Mononuclear cell (primary cell): Measurements from ENCODE around the gene CELF5. TPM values are rescaled to one million over a fixed set of nuclear protein-coding genes. Genes with fewer than 3 reads are reported as not detected.
"Not testable (repeated sequence)": the region's sequence is repeated elsewhere in the genome, so short reads cannot be mapped to it uniquely, and the experiment has no call there.

Source experiments
- H3K27me3 ChIP-seq: 2 replicates; pipeline ENCODE4 v1.6.0; 2011; ENCODE audit warnings: low read length, control low read depth; ENCODE audit not compliant: insufficient read depth
- H3K4me1 ChIP-seq: 2 replicates; pipeline ENCODE4 v1.5.1; 2011; ENCODE audit warnings: mild to moderate bottlenecking, low read length, control low read depth; ENCODE audit not compliant: insufficient read depth
- H3K4me3 ChIP-seq: 2 replicates; pipeline ENCODE4 v1.5.1; 2011; ENCODE audit warnings: mild to moderate bottlenecking, low read length, moderate library complexity
- H3K9me3 ChIP-seq: 2 replicates; pipeline ENCODE4 v1.5.1; 2011; ENCODE audit warnings: low read depth, mild to moderate bottlenecking, control low read depth, low read length
- total RNA-seq: library from RNA; depleted of rRNA; stranded (reverse); fragments of >200 nt; gene quantifications from one replicate; pipeline ENCODE4 v1.2.3, GENCODE V29; 2012

Gene CELF5
- total RNA-seq, 1 donor, result not detected

- Histone ChIP-seq H3K4me1 (peaks cover 11% of the 10 kb centered on the region), H3K9me3 (no peaks in the 10 kb centered on the region), H3K4me3 (no peak overlapping the region), H3K27me3 (peaks cover 6% of the 10 kb centered on the region)
Observed at GRCh38 chr19:3279306-3279705, 54.8 kb downstream of the CELF5 start.

- H3K4me1 ChIP-seq, result peaks cover 10% of the 10 kb centered on the region
- no peak overlapping the region for H3K4me3 ChIP-seq
- no peaks in the 10 kb centered on the region for H3K9me3 ChIP-seq
- H3K27me3 ChIP-seq, result peaks cover 6% of the 10 kb centered on the region
Observed at GRCh38 chr19:3281026-3281425, 56.6 kb downstream of the CELF5 start.

- H3K4me1 ChIP-seq, result peaks cover 10% of the 10 kb centered on the region
- no peak overlapping the region for H3K4me3 ChIP-seq
- H3K9me3 ChIP-seq, result no peaks in the 10 kb centered on the region
- H3K27me3 ChIP-seq, result peaks cover 6% of the 10 kb centered on the region
Observed at GRCh38 chr19:3282155-3282554, 57.7 kb downstream of the CELF5 start.

GRCh38 chr19:3282564-3282963 is 58.1 kb downstream of the CELF5 start:
- Histone ChIP-seq H3K9me3 (no peaks in the 10 kb centered on the region), H3K4me3 (no peak overlapping the region), H3K27me3 (peaks cover 6% of the 10 kb centered on the region), H3K4me1 (peaks cover 10% of the 10 kb centered on the region)

- H3K27me3 ChIP-seq, result peaks cover 6% of the 10 kb centered on the region
- peaks cover 10% of the 10 kb centered on the region for H3K4me1 ChIP-seq
- H3K9me3 ChIP-seq, result no peaks in the 10 kb centered on the region
- H3K4me3 ChIP-seq, result no peak overlapping the region
Observed at GRCh38 chr19:3283246-3283751, 58.8 kb downstream of the CELF5 start.

GRCh38 chr19:3283886-3284657 is 59.6 kb downstream of the CELF5 start:
- H3K27me3 ChIP-seq, result peaks cover 6% of the 10 kb centered on the region
- no peak overlapping the region for H3K4me3 ChIP-seq
- peaks cover 10% of the 10 kb centered on the region for H3K4me1 ChIP-seq
- H3K9me3 ChIP-seq, result no peaks in the 10 kb centered on the region

- Histone ChIP-seq H3K4me3 (no peak overlapping the region), H3K9me3 (no peaks in the 10 kb centered on the region), H3K4me1 (peaks cover 10% of the 10 kb centered on the region), H3K27me3 (peaks cover 6% of the 10 kb centered on the region)
Observed at GRCh38 chr19:3284759-3285646, 60.5 kb downstream of the CELF5 start.

- Histone ChIP-seq H3K4me1 (peaks cover 10% of the 10 kb centered on the region), H3K9me3 (no peaks in the 10 kb centered on the region), H3K27me3 (peaks cover 6% of the 10 kb centered on the region), H3K4me3 (no peak overlapping the region)
Observed at GRCh38 chr19:3285647-3286176, 61.3 kb downstream of the CELF5 start.

- H3K27me3 ChIP-seq, result peaks cover 6% of the 10 kb centered on the region
- H3K4me3 ChIP-seq, result no peak overlapping the region
- H3K9me3 ChIP-seq, result no peaks in the 10 kb centered on the region
- peaks cover 10% of the 10 kb centered on the region for H3K4me1 ChIP-seq
Observed at GRCh38 chr19:3287814-3288213, 63.4 kb downstream of the CELF5 start.

- peaks cover 10% of the 10 kb centered on the region for H3K4me1 ChIP-seq
- not testable (repeated sequence) for H3K9me3 ChIP-seq, H3K27me3 ChIP-seq, H3K4me3 ChIP-seq
Observed at GRCh38 chr19:3288437-3288836, 64.0 kb downstream of the CELF5 start.

GRCh38 chr19:3289971-3290569 is 65.6 kb downstream of the CELF5 start:
- no peaks in the 10 kb centered on the region for H3K27me3 ChIP-seq
- no peaks in the 10 kb centered on the region for H3K9me3 ChIP-seq
- H3K4me1 ChIP-seq, result peaks cover 3% of the 10 kb centered on the region
- H3K4me3 ChIP-seq, result no peak overlapping the region

GRCh38 chr19:3290858-3291257 is 66.4 kb downstream of the CELF5 start:
- not testable (repeated sequence) for H3K4me3 ChIP-seq, H3K27me3 ChIP-seq, H3K4me1 ChIP-seq, H3K9me3 ChIP-seq

GRCh38 chr19:3291644-3292043 is 67.2 kb downstream of the CELF5 start:
- Histone ChIP-seq H3K9me3 (no peaks in the 10 kb centered on the region), H3K27me3 (no peaks in the 10 kb centered on the region), H3K4me3 (no peak overlapping the region), H3K4me1 (no peaks in the 10 kb centered on the region)

- Histone ChIP-seq H3K4me1 (no peaks in the 10 kb centered on the region), H3K4me3 (no peak overlapping the region), H3K27me3 (no peaks in the 10 kb centered on the region), H3K9me3 (no peaks in the 10 kb centered on the region)
Observed at GRCh38 chr19:3292958-3293529, 68.6 kb downstream of the CELF5 start.
